Upper lobe of left lung (tissue), 4 donors: Measurements from ENCODE around the gene SBNO1.

Experiments
- EP300 ChIP-seq, 4 donors: sonication (generic); formaldehyde crosslinking; IDR thresholded peaks; one replicate each; pipeline ENCODE4 v1.5.1; 2017; ENCODE audit warnings: antibody characterized with exemption in 4 of 4, control low read depth in 2 of 4
- POLR2A ChIP-seq, 4 donors: fragments of 450-650 bp; IDR thresholded peaks; one replicate each; pipeline ENCODE4 v1.5.1; 2016 to 2017; ENCODE audit warnings: antibody characterized with exemption in 4 of 4, mild to moderate bottlenecking in 2 of 4
- POLR2AphosphoS5 ChIP-seq, 2 donors: sonication (generic); formaldehyde crosslinking; IDR thresholded peaks; one replicate each; pipeline ENCODE4 v1.5.1; 2017; ENCODE audit warnings: antibody characterized with exemption in 2 of 2
- TF ChIP-seq, protein P1 (sequence below), 6 experiments: fragments of 450-650 bp in 4 of 6; fragments of 200-600 bp in 2 of 6; sonication (generic) in 2 of 6; IDR thresholded peaks; one replicate each; pipeline ENCODE4 v1.5.1; 2016 to 2019; ENCODE audit warnings: antibody characterized with exemption in 6 of 6

DNA sequence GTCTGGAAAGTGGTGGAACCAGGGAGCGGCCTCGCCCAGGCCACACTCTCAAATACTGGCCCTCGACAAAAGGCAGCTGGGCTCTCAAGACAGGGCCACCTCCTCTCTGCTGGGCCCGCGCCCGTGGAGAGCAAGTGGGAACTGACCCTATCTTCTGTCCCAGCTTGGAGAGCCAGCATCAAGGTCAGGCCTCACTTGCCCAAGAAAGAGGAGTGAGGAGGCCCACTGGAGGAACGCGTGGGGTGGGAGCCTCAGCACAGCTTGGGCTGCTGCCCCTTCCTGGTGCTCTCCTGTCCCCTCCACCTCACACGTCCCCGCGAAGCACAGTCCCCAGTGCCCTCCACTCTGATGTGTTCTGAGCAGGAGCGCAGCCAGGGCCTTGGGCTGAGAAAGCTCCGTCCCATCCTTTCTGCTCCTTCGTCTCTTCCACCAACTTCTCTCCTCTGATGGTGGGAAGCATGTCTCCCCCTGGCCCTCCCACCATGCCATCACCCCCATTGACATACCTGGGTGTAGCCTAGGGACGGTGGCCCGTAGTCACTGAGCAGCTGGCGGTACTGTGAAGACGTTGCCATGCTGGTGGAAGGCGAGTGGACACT is 97.9 kb downstream of the SBNO1 start:
- TF ChIP-seq, protein P1, sequence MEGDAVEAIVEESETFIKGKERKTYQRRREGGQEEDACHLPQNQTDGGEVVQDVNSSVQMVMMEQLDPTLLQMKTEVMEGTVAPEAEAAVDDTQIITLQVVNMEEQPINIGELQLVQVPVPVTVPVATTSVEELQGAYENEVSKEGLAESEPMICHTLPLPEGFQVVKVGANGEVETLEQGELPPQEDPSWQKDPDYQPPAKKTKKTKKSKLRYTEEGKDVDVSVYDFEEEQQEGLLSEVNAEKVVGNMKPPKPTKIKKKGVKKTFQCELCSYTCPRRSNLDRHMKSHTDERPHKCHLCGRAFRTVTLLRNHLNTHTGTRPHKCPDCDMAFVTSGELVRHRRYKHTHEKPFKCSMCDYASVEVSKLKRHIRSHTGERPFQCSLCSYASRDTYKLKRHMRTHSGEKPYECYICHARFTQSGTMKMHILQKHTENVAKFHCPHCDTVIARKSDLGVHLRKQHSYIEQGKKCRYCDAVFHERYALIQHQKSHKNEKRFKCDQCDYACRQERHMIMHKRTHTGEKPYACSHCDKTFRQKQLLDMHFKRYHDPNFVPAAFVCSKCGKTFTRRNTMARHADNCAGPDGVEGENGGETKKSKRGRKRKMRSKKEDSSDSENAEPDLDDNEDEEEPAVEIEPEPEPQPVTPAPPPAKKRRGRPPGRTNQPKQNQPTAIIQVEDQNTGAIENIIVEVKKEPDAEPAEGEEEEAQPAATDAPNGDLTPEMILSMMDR (IDR thresholded peaks at IDR 0.05) = no peak
- no peak for TF ChIP-seq POLR2A (IDR thresholded peaks at IDR 0.05)
- no peak for TF ChIP-seq POLR2AphosphoS5 (IDR thresholded peaks at IDR 0.05)
- no peak for TF ChIP-seq EP300 (IDR thresholded peaks at IDR 0.05)
